Articular chondrocyte of knee joint (primary cell): ENCODE data around the gene ALDH1A3. TPM values are rescaled to one million over a fixed set of nuclear protein-coding genes. Genes with fewer than 3 reads are reported as not detected.

Experiments used
- small RNA-seq: library from RNA; depleted of rRNA; stranded (forward); fragments of <200 nt; gene quantifications from one replicate; pipeline ENCODE3, GENCODE V24; 2012
- total RNA-seq: library from RNA; depleted of rRNA; stranded (reverse); fragments of >200 nt; gene quantifications from 2 replicates; pipeline ENCODE4 v1.2.3, GENCODE V29; 2012

The ALDH1A3 gene
- 24.4 and 25.5 TPM in 2 replicates for total RNA-seq

DNA sequence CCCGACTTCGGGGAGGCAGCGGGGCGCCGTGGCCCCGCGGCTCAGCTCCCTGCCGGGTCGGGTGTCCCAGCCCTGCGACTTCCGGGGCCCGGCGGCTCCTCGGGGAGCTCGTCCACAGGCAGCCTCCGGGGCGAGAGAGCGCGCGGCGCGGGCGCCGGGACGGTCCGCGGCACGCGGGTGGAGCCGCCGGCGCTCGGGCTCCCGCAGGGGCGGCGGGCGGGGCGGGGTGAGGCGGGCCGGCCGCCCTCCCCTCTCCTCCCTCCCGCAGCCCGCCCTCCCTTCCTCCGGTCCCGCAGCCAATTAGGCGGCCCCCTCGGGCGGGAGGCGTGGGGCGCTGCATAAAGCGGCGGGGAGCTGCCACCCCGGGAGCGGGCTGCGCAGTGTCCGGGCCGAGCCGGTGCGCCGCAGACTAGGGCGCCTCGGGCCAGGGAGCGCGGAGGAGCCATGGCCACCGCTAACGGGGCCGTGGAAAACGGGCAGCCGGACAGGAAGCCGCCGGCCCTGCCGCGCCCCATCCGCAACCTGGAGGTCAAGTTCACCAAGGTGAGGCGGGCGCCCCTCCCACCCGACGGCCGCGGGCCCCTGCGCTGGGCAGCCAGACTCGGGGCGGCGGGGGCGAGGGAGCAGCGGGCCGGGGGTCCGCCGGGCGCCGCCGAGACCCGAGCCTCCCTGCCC, at the start of gene ALDH1A3:
ALDH1A3 (plus strand) TSS at position 368 of the 675 bp plus-strand sequence; CDS start at position 445, 77 bp downstream.

DNA sequence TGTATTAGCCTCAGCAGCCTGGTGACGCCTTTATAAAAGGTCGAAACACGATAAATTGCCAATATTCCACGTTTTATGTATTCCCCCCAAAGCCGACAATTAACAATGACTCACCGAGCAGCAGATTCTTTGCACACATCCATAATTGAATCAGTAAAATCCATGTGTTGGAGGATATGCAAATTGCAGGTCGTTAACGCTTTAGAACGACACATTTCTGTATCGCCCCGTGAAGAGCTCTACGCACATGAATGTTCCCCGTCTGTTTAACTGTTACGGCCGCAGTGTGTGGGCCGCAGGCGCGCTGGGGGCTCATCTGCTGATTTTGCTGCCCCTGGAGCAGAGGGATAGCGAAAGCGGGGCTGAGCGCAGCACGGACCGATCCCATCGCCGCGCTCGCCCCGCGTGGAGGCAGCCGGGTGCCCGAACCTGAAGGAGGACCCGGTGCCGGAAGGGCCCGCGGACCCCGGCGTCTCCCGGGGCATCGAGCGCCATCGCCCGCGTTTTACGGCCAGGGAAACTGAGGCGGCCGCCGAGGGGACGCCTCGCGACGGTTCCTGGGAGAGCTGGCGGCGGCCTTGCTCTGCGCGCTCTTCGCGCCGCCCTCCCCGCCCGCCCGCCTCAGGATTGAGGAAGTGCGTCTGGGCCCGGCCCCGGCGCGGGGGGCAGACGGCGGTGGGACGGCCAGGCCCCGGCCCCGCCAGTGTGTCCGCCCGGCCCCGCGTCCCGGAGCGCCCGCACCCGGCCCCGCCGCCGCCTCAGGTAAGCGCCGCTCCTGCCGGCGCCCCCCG, 39.3 kb downstream of the ALDH1A3 start, which contains the start of gene LRRK1:
LRRK1 (plus strand) TSS at position 668 of the 791 bp plus-strand sequence. CDS start 5,276 bp downstream, outside the sequence.

Small RNA genes lying within 50 kb of the gene (small RNA-seq; reads per million reads assigned to genes)
- not detected for gene AC015712.3

Other genes with a start within 250 kb of the ALDH1A3 start
- 15.5 and 16.2 TPM in 2 replicates for gene LRRK1, start 39.5 kb downstream of the ALDH1A3 start, total RNA-seq